Stromal cell of bone marrow (primary cell): ENCODE measurements around the gene SPOCD1.
"Not testable (repeated sequence)": the region's sequence is repeated elsewhere in the genome, so short reads cannot be mapped to it uniquely, and the experiment has no call there.

Source experiments
- DNase-seq: peaks from one replicate; pipeline ENCODE4 v3.0.0-alpha.2; 2012; ENCODE audit warnings: low read depth

The SPOCD1 gene

GRCh38 chr1:31828926-31829690 lies 13.3 kb upstream of the SPOCD1 start:
- DNase-seq, result no peak

- DNase-seq, result no peak
These were observed 12.5 kb upstream of the SPOCD1 start for GRCh38 chr1:31828341-31828740.

- DNase-seq, result no peak
These were observed 8.0 kb upstream of the SPOCD1 start for GRCh38 chr1:31823780-31824179.

- DNase-seq, result no peak
These were observed 6.9 kb upstream of the SPOCD1 start for GRCh38 chr1:31822766-31823165.

- not testable (repeated sequence) for DNase-seq
These were observed 4.4 kb upstream of the SPOCD1 start for GRCh38 chr1:31820196-31820595.

GRCh38 chr1:31818206-31818605 lies 2.4 kb upstream of the SPOCD1 start:
- no peak for DNase-seq

- not testable (repeated sequence) for DNase-seq
These were observed 1.1 kb upstream of the SPOCD1 start for GRCh38 chr1:31816947-31817346.

GRCh38 chr1:31816501-31816900 lies 679 bp upstream of the SPOCD1 start:
- DNase-seq, result not testable (repeated sequence)

- no peak for DNase-seq
These were observed 546 bp downstream of the SPOCD1 start for GRCh38 chr1:31815307-31815645.

- no peak for DNase-seq
These were observed 1.1 kb downstream of the SPOCD1 start for GRCh38 chr1:31814631-31815306.

- DNase-seq, result no peak
These were observed 1.7 kb downstream of the SPOCD1 start for GRCh38 chr1:31814041-31814511.

- no peak for DNase-seq
These were observed 3.5 kb downstream of the SPOCD1 start for GRCh38 chr1:31812158-31812829.

GRCh38 chr1:31811605-31812004 lies 4.2 kb downstream of the SPOCD1 start:
- no peak for DNase-seq

GRCh38 chr1:31809698-31810097 lies 6.1 kb downstream of the SPOCD1 start:
- DNase-seq, result no peak

- no peak for DNase-seq
These were observed 8.4 kb downstream of the SPOCD1 start for GRCh38 chr1:31807273-31808048.

GRCh38 chr1:31805318-31805717 lies 10.5 kb downstream of the SPOCD1 start:
- DNase-seq, result no peak

- no peak for DNase-seq
These were observed 11.7 kb downstream of the SPOCD1 start for GRCh38 chr1:31804098-31804497.

- DNase-seq, result no peak
These were observed 12.2 kb downstream of the SPOCD1 start for GRCh38 chr1:31803610-31804009.

- no peak for DNase-seq
These were observed 13.4 kb downstream of the SPOCD1 start for GRCh38 chr1:31802190-31803150.

GRCh38 chr1:31801458-31801857 lies 14.4 kb downstream of the SPOCD1 start:
- no peak for DNase-seq

GRCh38 chr1:31800674-31800967 lies 15.2 kb downstream of the SPOCD1 start:
- no peak for DNase-seq
